Effector CD8-positive, alpha-beta T cell (primary cell): ENCODE measurements around the gene CLDN7.
A peak's percentile ranks its signal among the peaks of the same experiment; 100 is the strongest.
"Not testable (repeated sequence)": the region's sequence is repeated elsewhere in the genome, so short reads cannot be mapped to it uniquely, and the experiment has no call there.

Experiments used
- DNase-seq: peaks from one replicate; lab custom pipeline; 2025; lab: John Stamatoyannopoulos, UW

Gene CLDN7

GRCh38 chr17:7253082-7253481 is 9.2 kb downstream of the CLDN7 start:
- no peak for DNase-seq

GRCh38 chr17:7252176-7253043 is 9.9 kb downstream of the CLDN7 start, which contains the start of gene ELP5:
Gene ELP5 (plus strand): TSS chr17:7252215. CDS start chr17:7252551, 336 bp downstream.
- peak; percentile 79 for DNase-seq

- DNase-seq = peak; percentile 99
Measured at GRCh38 chr17:7251661-7252175, 10.6 kb downstream of the CLDN7 start, which contains the start of gene CTDNEP1. Gene CTDNEP1 (minus strand): TSS chr17:7251734. CDS start chr17:7251296, 438 bp downstream.

- DNase-seq = no peak
Measured at GRCh38 chr17:7250695-7251627, 11.3 kb downstream of the CLDN7 start.

GRCh38 chr17:7249830-7250229 is 12.4 kb downstream of the CLDN7 start:
- DNase-seq = no peak

- DNase-seq = no peak
Measured at GRCh38 chr17:7249214-7249613, 13.1 kb downstream of the CLDN7 start.

- no peak for DNase-seq
Measured at GRCh38 chr17:7248796-7249195, 13.5 kb downstream of the CLDN7 start.

- DNase-seq = no peak
Measured at GRCh38 chr17:7246779-7247178, 15.5 kb downstream of the CLDN7 start.

GRCh38 chr17:7243838-7244237 is 18.4 kb downstream of the CLDN7 start:
- DNase-seq = not testable (repeated sequence)

- DNase-seq = no peak
Measured at GRCh38 chr17:7243453-7243729, 18.9 kb downstream of the CLDN7 start.

GRCh38 chr17:7242717-7243452 is 19.4 kb downstream of the CLDN7 start:
- peak; percentile 93 for DNase-seq

- peak; percentile 88 for DNase-seq
Measured at GRCh38 chr17:7241783-7242716, 20.2 kb downstream of the CLDN7 start, which contains the start of gene GABARAP. Gene GABARAP (minus strand): TSS chr17:7242449. CDS start chr17:7242330, 119 bp downstream.

GRCh38 chr17:7241090-7241733 is 21.1 kb downstream of the CLDN7 start:
- DNase-seq = no peak

- DNase-seq = no peak
Measured at GRCh38 chr17:7240375-7240774, 21.9 kb downstream of the CLDN7 start.

- DNase-seq = peak; percentile 93
Measured at GRCh38 chr17:7239091-7240027, 22.9 kb downstream of the CLDN7 start, which contains the start of gene PHF23. Gene PHF23 (minus strand): TSS chr17:7239457. CDS start chr17:7239279, 178 bp downstream.

GRCh38 chr17:7238420-7239090 is 23.7 kb downstream of the CLDN7 start:
- no peak for DNase-seq

- DNase-seq = peak; percentile 76
Measured at GRCh38 chr17:7237761-7238419, 24.4 kb downstream of the CLDN7 start.
